CD4-positive, alpha-beta T cell treated with Interleukin-4 for 1 hour (primary cell): ENCODE data around the gene CMSS1.

Experiments
- DNase-seq, 2 donors: peaks; one replicate each; pipeline ENCODE4 v3.0.0-alpha.2; 2020 to 2022

CMSS1 gene

DNA sequence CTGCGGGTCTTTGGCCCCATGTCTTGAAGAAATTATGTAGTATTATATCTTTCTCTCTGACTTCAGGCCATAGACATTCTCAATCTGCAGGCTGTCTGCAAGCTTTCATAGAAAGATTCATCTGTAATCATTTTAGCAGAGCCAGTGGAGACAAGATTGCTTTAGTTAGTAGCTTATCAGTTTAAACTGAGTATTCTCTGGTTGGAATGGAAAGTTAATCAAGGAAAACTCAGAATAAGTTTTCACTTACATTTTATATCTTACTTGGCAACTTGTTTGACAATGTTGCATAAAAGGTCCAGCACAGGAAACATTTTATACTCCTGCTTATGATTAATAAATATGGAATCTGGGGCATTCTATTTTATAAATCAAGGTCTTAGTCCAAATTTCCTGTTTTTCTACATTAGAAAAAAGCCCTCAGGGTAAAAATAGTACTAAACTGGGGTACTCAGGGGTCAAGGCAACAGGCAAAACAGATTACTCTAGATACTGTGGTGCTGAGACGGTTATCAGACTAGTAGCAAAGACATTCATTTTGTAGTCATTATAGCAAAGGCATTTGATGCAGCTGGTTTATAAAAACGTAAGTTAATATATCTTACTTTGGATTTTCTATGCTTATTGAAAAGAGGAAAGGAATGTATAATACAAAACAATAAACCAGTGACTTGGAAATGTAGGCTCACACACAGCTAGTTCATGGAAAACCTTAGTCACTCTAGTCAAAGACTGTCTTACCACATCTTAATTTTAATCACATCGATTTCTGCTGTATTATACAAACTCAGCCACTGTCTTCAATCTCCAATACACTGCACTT is 341.9 kb downstream of the CMSS1 start:
- no peak for DNase-seq

GRCh38 chr3:100160521-100160920 is 342.9 kb downstream of the CMSS1 start:
- DNase-seq, result no peak

- no peak for DNase-seq
Measured at GRCh38 chr3:100163787-100164186, 346.1 kb downstream of the CMSS1 start.

DNA sequence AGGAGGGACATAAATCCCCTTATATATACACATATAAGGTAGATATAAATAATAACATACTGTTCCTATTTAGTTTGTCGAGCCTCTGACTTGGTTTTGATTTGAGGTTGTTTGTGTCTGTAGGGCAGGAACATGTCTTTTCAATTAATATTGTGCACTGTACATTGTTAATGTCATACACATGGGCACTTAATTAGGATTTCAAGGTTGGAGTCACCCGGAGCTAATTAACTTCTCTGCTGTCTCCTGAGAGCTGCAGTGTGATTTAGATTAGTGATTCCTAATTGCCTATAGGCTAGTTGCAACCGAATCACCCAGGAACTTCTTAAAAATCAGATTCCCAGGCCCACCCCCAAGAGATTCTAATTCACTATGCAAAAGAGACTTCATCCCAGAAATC is 347.1 kb downstream of the CMSS1 start:
- DNase-seq, result no peak

- DNase-seq, result no peak
Measured at GRCh38 chr3:100165926-100166550, 348.4 kb downstream of the CMSS1 start.

- no peak for DNase-seq
Measured at GRCh38 chr3:100169201-100169920, 351.7 kb downstream of the CMSS1 start.

DNA sequence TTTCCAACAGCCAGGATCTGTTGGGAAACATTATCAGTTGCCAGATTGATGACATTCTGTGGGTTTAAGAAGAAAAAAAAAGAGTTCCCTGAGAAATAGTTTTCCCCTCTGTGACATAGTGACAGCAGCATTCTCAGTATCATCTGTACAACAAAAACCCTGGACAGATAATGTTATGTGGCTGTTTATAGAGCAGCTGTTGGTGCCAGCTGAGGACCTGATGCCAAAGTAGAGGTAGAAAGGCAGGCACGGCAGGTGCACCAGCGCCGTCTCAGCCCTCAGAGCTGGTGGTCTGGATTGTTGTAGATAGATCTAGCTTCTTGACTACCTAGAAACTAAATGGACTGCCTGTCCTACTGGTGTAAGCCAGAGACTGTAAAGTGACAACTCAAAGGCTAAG is 352.8 kb downstream of the CMSS1 start:
- DNase-seq, result no peak

DNA sequence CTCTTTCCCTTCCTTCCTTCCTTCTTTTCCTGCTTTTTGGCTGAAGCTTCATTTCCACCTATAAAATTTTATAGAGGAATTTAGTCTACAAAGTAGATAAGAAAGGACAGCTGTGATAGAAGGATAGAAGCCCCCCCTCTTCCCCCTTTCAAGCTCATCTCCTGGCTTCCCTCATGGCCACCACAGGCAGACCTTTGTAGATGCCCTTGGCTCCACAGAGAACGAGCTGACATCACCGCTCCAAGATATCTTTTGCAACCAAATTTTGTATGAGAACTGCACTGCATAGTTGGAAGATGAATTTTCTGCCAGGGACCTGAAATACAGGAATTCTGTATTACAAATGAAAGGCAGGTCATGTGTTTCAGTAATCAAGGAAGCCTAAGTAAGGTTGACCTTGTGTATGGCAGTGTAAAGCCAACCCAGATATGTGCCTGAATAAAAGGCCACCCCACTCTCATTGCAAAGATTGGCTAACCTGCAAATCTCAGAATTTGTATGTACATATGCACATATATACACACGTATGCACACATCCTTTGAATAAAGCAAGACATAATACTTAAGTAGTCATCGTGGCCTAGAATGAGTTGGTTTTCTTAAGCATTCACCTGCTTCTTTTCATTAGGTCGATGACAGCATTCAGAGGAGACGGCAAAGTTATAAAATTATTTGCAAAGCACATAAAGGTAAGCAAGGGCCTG is 353.7 kb downstream of the CMSS1 start:
- DNase-seq, result no peak

- no peak for DNase-seq
Measured at GRCh38 chr3:100173961-100174360, 356.3 kb downstream of the CMSS1 start.

DNA sequence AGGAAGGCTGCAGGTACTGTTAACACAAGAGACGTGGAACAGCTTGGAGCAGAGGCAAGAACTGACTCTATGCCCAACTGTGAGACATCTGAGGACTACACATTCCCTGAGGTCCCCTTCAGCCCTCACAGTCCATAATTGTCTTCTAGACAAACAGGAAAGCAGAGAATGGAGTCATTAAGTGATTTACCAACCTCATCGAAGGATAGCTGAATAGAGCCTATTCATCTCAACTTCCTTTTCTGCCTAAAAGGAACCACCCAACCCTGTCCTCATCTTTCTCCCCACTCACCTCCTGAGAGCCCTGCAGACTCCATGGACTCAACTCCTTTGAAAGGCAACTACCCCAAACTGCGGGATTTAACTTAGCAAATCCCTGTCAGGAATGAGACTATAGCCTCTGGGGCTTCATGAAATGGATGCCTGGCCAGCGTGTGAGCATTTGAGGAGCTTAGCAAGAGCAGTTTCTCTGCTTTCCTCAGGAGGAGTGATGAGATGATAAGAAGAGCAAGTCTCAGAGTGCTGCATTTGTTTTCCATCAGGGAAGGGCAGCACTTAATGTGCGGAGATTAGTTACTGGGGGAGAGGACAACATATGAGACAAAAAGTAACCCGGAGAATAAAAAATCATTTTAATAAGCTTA is 358.1 kb downstream of the CMSS1 start:
- no peak for DNase-seq

- DNase-seq, result no peak
Measured at GRCh38 chr3:100179692-100180349, 362.2 kb downstream of the CMSS1 start.

- DNase-seq, result no peak
Measured at GRCh38 chr3:100183608-100184125, 366.0 kb downstream of the CMSS1 start.

DNA sequence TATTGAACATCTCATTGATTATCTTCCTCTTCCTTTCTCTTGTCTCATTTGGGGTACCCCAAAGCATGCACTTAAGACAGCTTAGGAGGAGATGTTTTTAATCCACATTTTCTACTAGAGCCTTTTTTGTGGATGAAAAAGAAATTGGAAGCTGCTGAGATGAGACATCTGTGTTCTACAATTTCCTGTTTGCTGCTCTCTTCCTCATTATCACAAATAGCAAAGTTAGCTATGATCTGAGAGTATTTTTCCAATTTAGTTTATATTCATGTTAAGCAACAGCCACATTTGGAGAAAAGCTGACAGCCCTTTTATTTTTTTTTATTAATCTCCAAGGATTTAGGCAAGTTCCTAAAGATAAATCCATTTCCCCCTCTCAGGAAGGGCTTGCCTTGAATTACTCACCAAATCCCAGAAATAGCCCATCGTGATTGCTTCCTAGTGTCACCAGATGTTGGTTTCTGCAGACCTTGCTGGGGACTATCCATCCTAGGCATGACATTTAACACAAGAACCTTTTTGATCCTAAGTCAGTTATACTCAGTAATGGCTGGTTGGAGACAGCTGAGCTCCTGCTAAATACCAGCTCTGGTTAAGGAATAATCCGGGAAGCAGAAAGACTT is 367.4 kb downstream of the CMSS1 start:
- DNase-seq, result no peak

GRCh38 chr3:100185847-100186246 is 368.2 kb downstream of the CMSS1 start:
- no peak for DNase-seq

DNA sequence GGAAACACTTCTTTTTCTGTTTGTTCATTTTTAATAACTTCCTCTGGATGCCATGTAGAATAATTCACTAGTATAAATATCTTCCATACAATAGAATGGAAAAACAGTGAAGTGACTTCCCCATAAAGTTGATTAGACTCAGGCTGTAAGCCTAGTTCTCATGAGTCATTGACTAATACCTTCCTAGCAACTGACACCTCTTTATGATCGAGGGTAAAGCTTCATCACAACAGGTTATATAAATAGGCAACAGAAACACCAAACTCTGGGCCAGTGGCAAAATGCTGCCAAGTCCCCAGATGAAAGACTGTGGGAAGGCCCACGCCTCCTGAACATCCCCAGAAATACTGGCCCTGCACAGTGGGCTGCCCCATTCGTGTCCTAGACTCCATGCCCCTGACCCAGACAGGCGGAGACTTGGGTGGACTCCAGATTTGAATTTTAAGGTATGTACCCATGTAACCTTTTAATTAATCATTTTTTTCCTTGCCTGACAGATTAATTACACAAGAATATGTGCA is 371.8 kb downstream of the CMSS1 start:
- no peak for DNase-seq

DNA sequence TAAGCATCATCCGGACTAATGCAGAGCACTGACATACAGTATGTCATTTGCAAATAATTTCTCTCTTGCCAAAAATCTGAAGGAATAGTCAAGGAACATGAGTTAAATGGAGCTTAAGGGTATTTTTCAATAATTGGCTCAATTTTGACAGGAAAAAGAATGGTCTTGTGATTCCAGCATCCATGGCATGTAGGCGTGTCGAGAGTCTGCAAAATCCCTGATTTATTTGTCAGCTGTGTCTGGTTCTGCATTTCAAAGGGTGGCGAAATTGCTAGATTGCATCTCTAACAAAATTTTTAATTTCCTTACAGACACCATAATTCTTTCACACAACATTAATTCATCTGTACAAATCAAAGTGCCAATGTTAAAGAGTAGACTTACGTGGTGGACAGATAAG is 377.7 kb downstream of the CMSS1 start:
- DNase-seq, result no peak

DNA sequence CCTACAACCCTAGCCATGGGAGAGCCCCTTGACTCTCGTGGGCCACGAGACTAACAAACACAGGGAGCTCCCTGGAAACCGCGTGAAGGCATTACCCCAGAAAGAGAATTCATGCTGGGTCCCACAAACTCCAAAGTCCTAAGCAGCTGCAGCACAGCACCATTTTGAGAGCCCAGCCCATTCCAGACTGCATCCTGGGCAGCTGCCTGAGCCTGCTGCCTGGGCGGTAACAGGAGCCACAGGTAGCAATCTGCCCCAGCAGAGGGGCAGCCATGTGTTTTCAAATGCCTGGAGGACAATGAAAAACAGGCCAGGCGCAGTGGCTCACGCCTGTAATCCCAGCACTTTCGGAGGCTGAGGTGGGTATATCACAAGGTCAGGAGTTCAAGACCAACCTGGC is 380.2 kb downstream of the CMSS1 start:
- no peak for DNase-seq

GRCh38 chr3:100198579-100199269 is 381.1 kb downstream of the CMSS1 start:
- no peak for DNase-seq

- DNase-seq, result no peak
Measured at GRCh38 chr3:100205171-100205570, 387.5 kb downstream of the CMSS1 start.

DNA sequence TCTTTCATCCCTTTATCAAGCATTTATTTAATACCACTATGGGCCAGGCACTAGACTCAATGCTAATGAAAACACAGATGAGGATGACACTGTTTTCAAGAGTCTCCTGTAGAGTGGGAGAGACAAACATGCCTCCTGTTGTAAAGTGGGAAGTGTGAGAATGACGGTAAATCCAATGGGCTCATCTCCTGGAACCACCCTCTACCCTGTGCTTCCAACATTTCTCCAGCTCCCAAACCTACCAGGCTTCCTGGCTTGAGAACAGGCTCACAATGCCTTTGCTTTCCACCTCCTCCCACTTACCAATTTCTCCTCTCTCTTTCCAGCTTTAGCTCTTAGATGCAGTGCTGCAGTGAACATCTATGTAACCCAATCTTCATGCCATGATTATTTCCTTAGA is 389.0 kb downstream of the CMSS1 start:
- no peak for DNase-seq

- no peak for DNase-seq
Measured at GRCh38 chr3:100207886-100208285, 390.2 kb downstream of the CMSS1 start.
